Left lung (tissue), 10 donors: ENCODE data around the gene METTL16. TPM values are rescaled to one million over a fixed set of nuclear protein-coding genes. Genes with fewer than 3 reads are reported as not detected.

ENCODE experiments used
- ATAC-seq: fragments of 200-7000 bp; cut with Tn5 transposase; one replicate; pipeline ENCODE4 v1.9.1; 2020; ENCODE audit warnings: moderate library complexity
- DNase-seq, 4 donors: peaks; one replicate each; pipeline ENCODE4 v3.0.0-alpha.2; 2013 to 2020
- H3K27ac ChIP-seq, 2 donors: fragments of 200-600 bp; sonication (generic) in 1 of 2; one replicate each; pipeline versions ENCODE4 v1.5.0 to v1.8.0; 2020 to 2021
- H3K27me3 ChIP-seq, 2 donors: fragments of 200-600 bp; sonication (generic) in 1 of 2; one replicate each; pipeline versions ENCODE4 v1.5.0 to v1.8.0; 2020 to 2021
- H3K36me3 ChIP-seq, 2 donors: fragments of 200-600 bp; sonication (generic) in 1 of 2; one replicate each; pipeline versions ENCODE4 v1.5.0 to v1.8.0; 2020 to 2021
- H3K4me1 ChIP-seq, 2 donors: fragments of 200-600 bp; one replicate each; pipeline ENCODE4 v1.8.0; 2021
- H3K4me3 ChIP-seq, 2 donors: fragments of 200-600 bp; sonication (generic) in 1 of 2; one replicate each; pipeline versions ENCODE4 v1.5.0 to v1.8.0; 2020 to 2021; ENCODE audit warnings: mild to moderate bottlenecking in 1 of 2
- H3K9me3 ChIP-seq, 2 donors: fragments of 200-600 bp; sonication (generic) in 1 of 2; one replicate each; pipeline versions ENCODE4 v1.5.0 to v1.8.0; 2020 to 2021
- intact Hi-C, 2 donors: fragments of 100-400 bp; cut with DNase I; formaldehyde crosslinking; loops; one replicate each; pipeline versions ENCODE4 v1.11.2 to v1.14.2; 2022
- polyA plus RNA-seq, 6 donors: library from polyadenylated mRNA; unstranded; fragments of 120-200 nt; gene quantifications; one replicate each; pipeline ENCODE4 v1.2.1, GENCODE V29; 2013; ENCODE audit not compliant: insufficient read length in 6 of 6
- total RNA-seq, 2 donors: library from RNA; stranded (reverse); fragmentation: NEBNext Ultra II Directional; extraction: Animal tissue kit (Norgen Biotek cat#: 25700); gene quantifications; one replicate each; pipeline ENCODE4 v1.2.1, GENCODE V29; 2021
- TF ChIP-seq, protein P1 (sequence below), 2 donors: fragments of 200-600 bp; sonication (generic) in 1 of 2; IDR thresholded peaks; one replicate each; pipeline versions ENCODE4 v1.5.0 to v1.8.0; 2021; ENCODE audit warnings: antibody characterized with exemption in 2 of 2
- donor health status: DM: no; HTN: yes; CAD: no.
- donor health status: DM: no; HTN: no; CAD: no.

Gene METTL16
- total and polyA plus RNA-seq, 8 donors = 25.1 to 51.8 (median 38.7) TPM

DNA sequence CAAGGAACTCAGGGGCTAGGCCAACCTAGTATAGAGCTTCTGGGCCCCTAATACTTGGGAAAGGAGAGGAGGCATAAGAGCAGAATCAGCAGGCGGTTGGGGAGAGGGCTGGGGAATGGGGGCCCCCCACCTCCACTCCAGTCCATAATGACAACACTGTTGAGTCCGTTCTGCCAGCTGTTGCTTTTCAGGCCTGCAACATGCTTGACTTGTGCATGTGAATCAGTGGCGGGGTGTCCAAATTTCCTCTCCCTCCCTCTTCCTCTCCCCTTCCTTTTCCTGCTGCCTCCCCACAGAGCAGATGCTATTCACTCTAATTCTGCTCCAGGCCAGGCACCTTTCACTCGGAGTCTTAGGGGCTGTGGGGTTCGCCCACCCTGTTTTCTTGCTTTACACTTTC is 142.6 kb downstream of the METTL16 start:
- intact Hi-C loops = no loop called here

GRCh38 chr17:2368359-2368758 is 143.3 kb downstream of the METTL16 start:
- H3K27ac ChIP-seq = no peak overlapping the region
- no peak for DNase-seq
- H3K36me3 ChIP-seq = peaks cover 0 to 72% of the 10 kb centered on the region in 2 donors
- no peaks in the 10 kb centered on the region for H3K9me3 ChIP-seq
- no peaks in the 10 kb centered on the region for H3K27me3 ChIP-seq
- peaks cover 0 to 7% of the 10 kb centered on the region in 2 donors for H3K4me1 ChIP-seq
- H3K4me3 ChIP-seq = no peak overlapping the region
- TF ChIP-seq, protein P1, sequence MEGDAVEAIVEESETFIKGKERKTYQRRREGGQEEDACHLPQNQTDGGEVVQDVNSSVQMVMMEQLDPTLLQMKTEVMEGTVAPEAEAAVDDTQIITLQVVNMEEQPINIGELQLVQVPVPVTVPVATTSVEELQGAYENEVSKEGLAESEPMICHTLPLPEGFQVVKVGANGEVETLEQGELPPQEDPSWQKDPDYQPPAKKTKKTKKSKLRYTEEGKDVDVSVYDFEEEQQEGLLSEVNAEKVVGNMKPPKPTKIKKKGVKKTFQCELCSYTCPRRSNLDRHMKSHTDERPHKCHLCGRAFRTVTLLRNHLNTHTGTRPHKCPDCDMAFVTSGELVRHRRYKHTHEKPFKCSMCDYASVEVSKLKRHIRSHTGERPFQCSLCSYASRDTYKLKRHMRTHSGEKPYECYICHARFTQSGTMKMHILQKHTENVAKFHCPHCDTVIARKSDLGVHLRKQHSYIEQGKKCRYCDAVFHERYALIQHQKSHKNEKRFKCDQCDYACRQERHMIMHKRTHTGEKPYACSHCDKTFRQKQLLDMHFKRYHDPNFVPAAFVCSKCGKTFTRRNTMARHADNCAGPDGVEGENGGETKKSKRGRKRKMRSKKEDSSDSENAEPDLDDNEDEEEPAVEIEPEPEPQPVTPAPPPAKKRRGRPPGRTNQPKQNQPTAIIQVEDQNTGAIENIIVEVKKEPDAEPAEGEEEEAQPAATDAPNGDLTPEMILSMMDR (IDR thresholded peaks at IDR 0.05) = no peak
- ATAC-seq = no peak
- intact Hi-C loops = no loop called here

More for the DNA sequence above, 142.6 kb downstream of the METTL16 start:
- H3K36me3 ChIP-seq = peaks cover 0 to 72% of the 10 kb centered on the region in 2 donors
- no peaks in the 10 kb centered on the region for H3K27me3 ChIP-seq
- DNase-seq (no peak), ATAC-seq (no peak)
- TF ChIP-seq, protein P1 (IDR thresholded peaks at IDR 0.05) = no peak
- no peak overlapping the region for H3K4me3 ChIP-seq
- H3K27ac ChIP-seq = no peak overlapping the region
- no peaks in the 10 kb centered on the region for H3K9me3 ChIP-seq
- H3K4me1 ChIP-seq = peaks cover 0 to 7% of the 10 kb centered on the region in 2 donors

DNA sequence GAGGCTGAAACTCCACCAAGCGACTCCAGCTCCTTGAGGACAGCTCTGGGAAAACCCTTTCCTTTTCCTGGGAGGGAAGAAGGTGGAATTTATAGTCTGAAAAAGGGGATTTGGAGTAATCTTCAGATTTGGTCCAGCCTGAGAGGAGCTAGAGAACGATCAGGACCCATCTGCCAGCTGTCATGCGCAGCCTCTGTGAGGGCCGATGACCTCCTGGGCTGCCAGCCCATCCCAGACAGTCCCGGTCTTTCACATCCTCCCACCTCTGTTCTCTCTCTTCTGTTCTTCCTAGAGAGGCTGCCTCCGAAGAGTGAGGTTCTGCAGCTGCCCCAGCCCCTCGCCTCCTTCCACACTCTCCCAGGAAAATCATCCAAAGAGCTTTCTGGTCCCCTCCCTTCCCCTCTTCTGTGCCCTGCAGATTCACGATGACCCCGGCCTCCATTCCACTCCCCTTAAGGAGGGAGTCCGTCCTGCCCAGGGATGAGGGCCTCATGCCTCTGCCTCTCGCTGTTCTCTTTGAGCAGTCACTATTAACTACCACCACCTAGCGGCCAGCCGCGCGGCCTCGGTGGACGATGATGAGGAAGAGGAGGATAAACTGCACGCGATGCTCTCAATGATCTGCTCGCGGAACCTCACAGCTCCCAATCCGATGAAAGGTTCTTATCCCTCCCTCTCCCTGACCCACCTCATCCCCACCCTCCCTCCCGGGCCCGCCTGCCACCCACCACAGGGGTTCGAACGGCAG is 144.8 kb downstream of the METTL16 start:
- intact Hi-C loops = no loop called here

More for the DNA sequence above, 144.8 kb downstream of the METTL16 start:
- Histone ChIP-seq H3K27me3 (no peaks in the 10 kb centered on the region), H3K9me3 (no peaks in the 10 kb centered on the region), H3K27ac (no peak overlapping the region), H3K4me1 (peaks cover 0 to 7% of the 10 kb centered on the region in 2 donors), H3K36me3 (peaks cover 0 to 69% of the 10 kb centered on the region in 2 donors), H3K4me3 (no peak overlapping the region)
- TF ChIP-seq, protein P1 (IDR thresholded peaks at IDR 0.05) = no peak
- ATAC-seq (no peak), DNase-seq (no peak)

Other genes with a start within 250 kb of the METTL16 start
- 10 to 100 TPM; 27.7 to 32.3 TPM for gene SMG6, start 208.1 kb downstream of the METTL16 start, total RNA-seq
- 10 to 100 TPM; 34.4 to 42.2 (median 38.7) TPM for gene SMG6, start 208.1 kb downstream of the METTL16 start, polyA plus RNA-seq
- 10 to 100 TPM in 1 of 2 donors, 1 to 10 TPM in 1; 9.2 to 11.8 TPM for gene SRR, start 207.9 kb downstream of the METTL16 start, total RNA-seq
- 10 to 100 TPM; 21.8 to 27.0 (median 23.9) TPM for gene SRR, start 207.9 kb downstream of the METTL16 start, polyA plus RNA-seq
- 10 to 100 TPM; 16.2 to 27.2 TPM for gene TSR1, start 175.4 kb downstream of the METTL16 start, total RNA-seq
- gene TSR1, start 175.4 kb downstream of the METTL16 start, polyA plus RNA-seq = 10 to 100 TPM; 33.8 to 38.2 (median 36.0) TPM
- 10 to 100 TPM; 43.6 to 52.7 TPM for gene SGSM2, start 174.4 kb downstream of the METTL16 start, total RNA-seq
- 100 to 1,000 TPM in 1 of 6 donors, 10 to 100 TPM in 5; 72.5 to 116 (median 90.1) TPM for gene SGSM2, start 174.4 kb downstream of the METTL16 start, polyA plus RNA-seq
- 10 to 100 TPM; 19.7 to 31.9 TPM for gene MNT, start 110.8 kb downstream of the METTL16 start, total RNA-seq
- gene MNT, start 110.8 kb downstream of the METTL16 start, polyA plus RNA-seq = 10 to 100 TPM; 10.9 to 20.5 (median 14.8) TPM
- gene PAFAH1B1, start 81.8 kb upstream of the METTL16 start, total RNA-seq = 100 to 1,000 TPM; 135 to 136 TPM
- 100 to 1,000 TPM; 148 to 188 (median 157) TPM for gene PAFAH1B1, start 81.8 kb upstream of the METTL16 start, polyA plus RNA-seq
- 10 to 100 TPM; 45.3 to 71.8 TPM for gene CLUH, start 199.9 kb upstream of the METTL16 start, total RNA-seq
- 10 to 100 TPM; 20.9 to 39.8 (median 27.1) TPM for gene CLUH, start 199.9 kb upstream of the METTL16 start, polyA plus RNA-seq
- under 1 TPM; 0.15 to 0.18 TPM for gene CCDC92B, start 237.8 kb upstream of the METTL16 start, total RNA-seq
- under 1 TPM; 0.15 to 0.41 (median 0.29) TPM for gene CCDC92B, start 237.8 kb upstream of the METTL16 start, polyA plus RNA-seq